GM12878 (cell line): ENCODE results near the gene AFAP1. TPM values are rescaled to one million over a fixed set of nuclear protein-coding genes. Genes with fewer than 3 reads are reported as not detected.

Source experiments
- ATAC-seq: fragments of 200-7000 bp; cut with Tn5 transposase; 3 replicates; pipeline ENCODE4 v1.9.1; 2020; ENCODE audit warnings: mild to moderate bottlenecking, moderate library complexity
- BruUV-seq: library from RNA; stranded (reverse); fragments of 400-500 nt; replicated peaks from 2 replicates; lab custom pipeline; 2021; lab: Mats Ljungman, UMichigan
- CTCF ChIA-PET: fragments of 300-600 bp; sonication (Branson Sonifier 250); formaldehyde crosslinking; extraction: SDS; loops from one replicate; lab custom pipeline; 2021; ENCODE audit warnings: inconsistent platforms; lab: Yijun Ruan, JAX
- POLR2A ChIA-PET: fragments of 350-600 bp; formaldehyde crosslinking; extraction: SDS; loops from one replicate; lab custom pipeline; 2021; ENCODE audit warnings: inconsistent platforms; lab: Charles Lee
- RAD21 ChIA-PET: fragments of 300-600 bp; sonication (Branson Sonifier 250); formaldehyde crosslinking; loops from one replicate; lab custom pipeline; 2023; ENCODE audit warnings: antibody characterized with exemption; ENCODE audit not compliant: unreplicated experiment; lab: Charles Lee
- SMC1A ChIA-PET: fragments of 300-600 bp; sonication (Branson Sonifier 250); formaldehyde crosslinking; loops from one replicate; lab custom pipeline; 2023; ENCODE audit not compliant: unreplicated experiment, uncharacterized antibody; lab: Charles Lee
- DNase-seq: peaks from one replicate; pipeline ENCODE4 v3.0.0-alpha.2; 2011; ENCODE audit warnings: low read depth, low spot score
- FAIRE-seq: peaks from 3 replicates; lab custom pipeline; 2011; peaks lifted over from hg19 to GRCh38; lab: Jason Lieb, UNC
- H2AFZ ChIP-seq: 2 replicates; pipeline ENCODE4 v1.6.0; 2011; ENCODE audit warnings: low read depth, low read length, control low read depth; ENCODE audit not compliant: control insufficient read depth
- H3K27ac ChIP-seq: 2 replicates; pipeline ENCODE4 v1.5.1; 2011; ENCODE audit warnings: control low read depth; ENCODE audit not compliant: control insufficient read depth, insufficient read depth
- H3K27me3 ChIP-seq, 2 experiments: replicated peaks in 1 of 2; 2 replicates each; pipeline versions ENCODE4 v1.6.0 to v1.6.1; 2011; ENCODE audit warnings: low read length in 1 of 2; ENCODE audit not compliant: control insufficient read depth in 2 of 2, insufficient read depth in 2 of 2
- H3K36me3 ChIP-seq, 2 experiments: 2 replicates each; pipeline ENCODE4 v1.5.1; 2011; ENCODE audit warnings: low read length in 1 of 2; ENCODE audit not compliant: control insufficient read depth in 2 of 2, insufficient read depth in 2 of 2
- H3K4me1 ChIP-seq: 2 replicates; pipeline ENCODE4 v1.6.1; 2011; ENCODE audit warnings: mild to moderate bottlenecking, low read length, moderate library complexity, mixed read lengths; ENCODE audit not compliant: control insufficient read depth, insufficient read depth
- H3K4me2 ChIP-seq: 2 replicates; pipeline ENCODE4 v1.6.0; 2011; ENCODE audit warnings: control low read depth; ENCODE audit not compliant: control insufficient read depth, insufficient read depth
- H3K4me3 ChIP-seq: fragments of 200-600 bp; sonication (generic); 2 replicates; pipeline ENCODE4 v1.5.1; 2016
- H3K79me2 ChIP-seq: 2 replicates; pipeline ENCODE4 v1.6.0; 2011; ENCODE audit warnings: low read length; ENCODE audit not compliant: control insufficient read depth, insufficient read depth
- H3K9ac ChIP-seq: 2 replicates; pipeline ENCODE4 v1.8.0; 2011; ENCODE audit warnings: low read length, control low read depth, mixed read lengths; ENCODE audit not compliant: control insufficient read depth, insufficient read depth
- H3K9me3 ChIP-seq: replicated peaks from 3 replicates; pipeline ENCODE4 v1.5.1; 2011; ENCODE audit warnings: mild to moderate bottlenecking, low read length; ENCODE audit not compliant: control insufficient read depth, insufficient read depth
- H4K20me1 ChIP-seq: 2 replicates; pipeline ENCODE4 v1.6.0; 2011; ENCODE audit not compliant: control insufficient read depth, insufficient read depth
- CHD4 ChIP-seq: fragments of 200-600 bp; sonication (generic); IDR thresholded peaks from 2 replicates; pipeline ENCODE4 v1.6.1; 2016; ENCODE audit warnings: mild to moderate bottlenecking
- EP300 ChIP-seq, 2 experiments: fragments of 150-350 bp in 1 of 2; IDR thresholded peaks; 2 replicates each; pipeline ENCODE4 v1.6.1; 2011 to 2012; ENCODE audit warnings: low read depth in 2 of 2, low read length in 2 of 2, borderline replicate concordance in 1 of 2, improper control_type of control experiment in 1 of 2, inconsistent platforms in 1 of 2; ENCODE audit not compliant: control insufficient read depth in 1 of 2
- EZH2 ChIP-seq: IDR thresholded peaks from 2 replicates; pipeline ENCODE4 v1.6.1; 2012; ENCODE audit warnings: low read depth, mild to moderate bottlenecking, control low read depth, inconsistent platforms, low read length, borderline replicate concordance; ENCODE audit not compliant: control insufficient read depth
- PAX5 ChIP-seq: IDR thresholded peaks from 2 replicates; pipeline ENCODE4 v1.6.1; 2011; ENCODE audit warnings: low read depth, low read length, borderline replicate concordance
- REST ChIP-seq: IDR thresholded peaks from 2 replicates; pipeline ENCODE4 v1.6.1; 2012; ENCODE audit warnings: mild to moderate bottlenecking, low read depth, low read length
- WGBS: methylation state at CpG from one replicate; pipeline ENCODE4 v1.1.6; 2016; ENCODE audit warnings: low lambda C conversion rate; ENCODE audit not compliant: insufficient replicate concordance, insufficient coverage; ENCODE audit errors: missing lambda C conversion rate; 5-methylcytosine and 5-hydroxymethylcytosine counted together
- in situ Hi-C: fragments of 300-500 bp; cut with MboI; formaldehyde crosslinking; loops from 9 replicates; pipeline ENCODE4 v1.14.3; 2018; ENCODE audit warnings: mixed read lengths
- intact Hi-C: fragments of 100-400 bp; cut with micrococcal nuclease; formaldehyde crosslinking; loops from one replicate; pipeline ENCODE4 v1.14.2; 2022; ENCODE audit not compliant: unreplicated experiment
- polyA plus RNA-seq, 11 experiments: library from polyadenylated mRNA; depleted of rRNA in 4 of 11; unstranded in 6 of 11; stranded (reverse) in 5 of 11; fragments of >200 nt; fragmentation: Nextera tagmentation in 4 of 11; fragmentation: Illumina TruSeq in 1 of 11; extraction: Ambion mirVana in 4 of 11; extraction: Trizol in 1 of 11; gene quantifications; 1 replicate in 1 of 11; 2 replicates in 10 of 11; pipeline versions ENCODE4 v1.2.1 to v1.2.3, GENCODE V29; 2011 to 2016; ENCODE audit warnings: inconsistent platforms in 2 of 11, missing spikeins in 2 of 11, low read depth in 1 of 11
- total RNA-seq, 4 experiments: library from RNA; depleted of rRNA in 3 of 4; stranded (reverse); fragments of >200 nt in 3 of 4; fragmentation: Illumina TruSeq in 1 of 4; extraction: Trizol in 1 of 4; gene quantifications; 2 replicates each; pipeline versions ENCODE4 v1.2.1 to v1.2.3, GENCODE V29; 2013 to 2021

The AFAP1 gene
- total and polyA plus RNA-seq, 10 of the 15 experiments (the other 5 are each of a cell fraction or from before 2014, with no cell fraction given): 0.02 to 0.23 (median 0.09) TPM; not detected in 1

GRCh38 chr4:7727749-7728148 lies 211.9 kb downstream of the AFAP1 start (continued):
- TF ChIP-seq REST (no peak), PAX5 (no peak), EZH2 (no peak)
- TF ChIP-seq, all 136 proteins: peak for 0

GRCh38 chr4:7726665-7727413 lies 212.8 kb downstream of the AFAP1 start:
- Histone ChIP-seq H2AFZ (no peak overlapping the region), H3K4me3 (no peak overlapping the region), H3K9ac (no peak overlapping the region), H3K27me3 (no peaks in the 10 kb centered on the region), H3K79me2 (no peaks in the 10 kb centered on the region), H4K20me1 (no peaks in the 10 kb centered on the region), H3K4me2 (no peak overlapping the region), H3K27ac (no peak overlapping the region), H3K4me1 (no peaks in the 10 kb centered on the region), H3K36me3 (no peaks in the 10 kb centered on the region), H3K9me3 (no peaks in the 10 kb centered on the region)
- FAIRE-seq (no peak), ATAC-seq (no peak), DNase-seq (no peak)
- 48% methylated on average over 22 of the region's 22 CpGs for WGBS
- no TSS peak for BruUV-seq
- ChIA-PET RAD21 (no interaction called here), SMC1A (no interaction called here), POLR2A (interaction anchor here (0.6 kb wide), 2 partner anchors 660 to 1633 kb away, joined by 4 to 6 read pairs; no protein-coding TSS in a partner anchor), CTCF (no interaction called here)
- intact Hi-C loops: no loop called here
- TF ChIP-seq EP300 (IDR thresholded peaks at IDR 0.05; ENCODE audit: borderline replicate concordance in 1 of 2, control insufficient read depth in 1 of 2, low read depth in 2 of 2, low read length in 2 of 2) (no peak), CHD4 (no peak)
- in situ Hi-C loops: no loop called here
